Stimulated activated CD4-positive, alpha-beta T cell treated with anti-CD3 and anti-CD28 coated beads, Interleukin-2, amount 100 ng/mL, for 24 hours (primary cell): ENCODE results near the gene IGSF3.

Experiments
- DNase-seq, 2 donors: peaks; one replicate each; pipeline ENCODE4 v3.0.0-alpha.2; 2020

IGSF3 gene

DNA sequence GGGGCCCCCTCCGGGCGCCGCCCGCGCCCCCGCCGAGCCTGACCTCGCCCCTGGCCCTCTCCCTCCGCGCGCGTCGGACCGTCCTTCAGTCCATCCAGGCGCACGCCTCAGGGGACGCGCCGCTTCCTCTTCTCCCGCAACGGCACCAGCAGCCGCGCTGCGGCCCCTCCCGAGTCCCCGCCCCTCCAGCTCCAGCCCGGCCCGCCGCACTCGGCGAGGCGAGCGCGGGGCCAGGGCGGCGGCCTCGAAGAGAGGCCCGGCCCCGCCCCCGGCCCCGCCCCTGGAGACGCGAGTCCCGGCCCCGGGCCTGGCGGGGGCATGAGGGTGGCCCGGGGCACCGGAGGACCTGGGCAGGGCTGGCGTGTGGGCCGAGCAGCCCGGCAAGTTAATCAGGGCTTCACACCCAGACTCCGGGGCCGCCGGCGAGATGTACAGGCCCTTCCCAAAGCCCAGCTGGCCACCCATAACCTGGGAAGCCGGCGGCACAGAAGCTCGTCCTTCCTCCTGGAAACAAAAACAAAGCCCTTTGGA is at the start of gene IGSF3:
IGSF3 (minus strand) TSS at position 159 of the 531 bp plus-strand sequence. CDS start 1,407 bp downstream, outside the sequence.
- DNase-seq = peak; percentile 57 to 75

DNA sequence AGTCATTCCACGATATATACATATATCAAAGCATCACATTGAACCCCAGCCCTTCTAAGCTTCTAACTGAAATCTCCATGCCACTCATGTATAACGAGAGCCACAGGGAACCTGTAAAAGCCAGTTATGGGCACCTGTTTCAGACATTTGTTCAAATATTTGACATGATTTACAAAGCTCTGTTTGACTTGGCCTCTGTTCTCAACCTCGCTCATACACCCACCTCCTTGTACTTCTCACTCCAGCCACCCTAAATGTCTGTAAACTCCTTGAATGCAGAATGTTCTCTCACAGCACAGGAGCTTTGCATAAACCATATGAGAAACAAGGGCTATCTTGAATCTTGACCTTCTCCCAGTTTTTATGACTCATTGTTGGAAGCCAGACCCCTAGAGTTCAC is 49.8 kb upstream of the IGSF3 start:
- DNase-seq = no peak

DNA sequence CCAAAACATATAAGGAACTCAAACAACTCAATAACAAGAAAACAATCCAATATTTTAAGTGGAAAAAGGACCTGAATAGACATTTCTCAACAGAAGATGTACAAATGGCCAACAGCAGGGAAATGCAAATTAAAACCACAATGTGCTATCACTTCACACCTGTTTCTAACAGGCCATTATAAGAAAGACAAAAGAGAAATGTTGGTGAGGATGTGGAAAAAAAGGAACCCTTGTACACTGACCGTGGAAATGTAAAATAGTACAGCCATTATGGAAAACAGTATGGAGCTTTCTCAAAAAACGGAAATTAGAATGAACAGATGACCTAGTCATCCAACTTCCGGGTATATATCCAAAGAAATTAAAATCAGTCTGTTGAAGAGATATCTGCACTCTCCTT is 48.9 kb upstream of the IGSF3 start:
- DNase-seq = no peak

DNA sequence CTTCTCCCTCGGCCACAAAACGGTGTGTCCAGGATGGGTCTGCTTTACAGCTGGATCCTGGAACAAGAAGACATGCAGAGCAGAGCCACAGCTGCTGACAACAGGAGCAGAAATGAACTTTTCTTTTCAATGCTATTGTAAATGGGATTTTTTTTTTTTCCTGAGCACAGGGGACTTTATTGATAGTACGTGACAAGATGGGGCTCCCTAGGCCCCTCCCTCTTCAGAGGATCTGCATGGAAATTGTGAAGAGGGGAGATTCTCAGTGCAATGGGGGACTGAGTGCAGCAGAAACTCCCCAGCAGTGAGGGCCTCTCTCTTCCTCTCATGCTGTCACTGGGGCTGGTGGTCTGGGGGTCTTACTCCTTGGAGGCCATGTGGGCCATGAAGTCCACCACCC is 45.9 kb upstream of the IGSF3 start:
- no peak for DNase-seq

DNA sequence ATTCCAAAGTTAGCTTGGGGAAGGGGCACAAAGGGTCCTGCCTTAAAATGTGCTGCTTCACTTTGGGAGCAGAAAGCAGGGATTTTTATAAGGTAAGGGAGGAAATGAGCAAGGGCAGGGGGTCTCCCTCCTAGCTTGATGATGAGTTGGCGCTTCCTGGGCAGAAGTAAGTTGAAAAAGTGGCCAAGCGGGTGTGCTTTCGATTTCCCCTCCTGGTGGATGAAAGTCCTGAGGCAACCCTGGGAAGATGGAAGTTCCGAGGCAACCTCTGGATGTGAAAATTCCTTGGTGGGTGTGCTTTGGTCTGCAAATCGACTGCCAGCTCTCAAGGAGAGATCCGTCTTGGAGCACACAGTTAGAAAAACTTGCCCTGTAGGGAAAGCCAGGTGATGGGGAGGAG is 45.0 kb upstream of the IGSF3 start:
- no peak for DNase-seq

DNA sequence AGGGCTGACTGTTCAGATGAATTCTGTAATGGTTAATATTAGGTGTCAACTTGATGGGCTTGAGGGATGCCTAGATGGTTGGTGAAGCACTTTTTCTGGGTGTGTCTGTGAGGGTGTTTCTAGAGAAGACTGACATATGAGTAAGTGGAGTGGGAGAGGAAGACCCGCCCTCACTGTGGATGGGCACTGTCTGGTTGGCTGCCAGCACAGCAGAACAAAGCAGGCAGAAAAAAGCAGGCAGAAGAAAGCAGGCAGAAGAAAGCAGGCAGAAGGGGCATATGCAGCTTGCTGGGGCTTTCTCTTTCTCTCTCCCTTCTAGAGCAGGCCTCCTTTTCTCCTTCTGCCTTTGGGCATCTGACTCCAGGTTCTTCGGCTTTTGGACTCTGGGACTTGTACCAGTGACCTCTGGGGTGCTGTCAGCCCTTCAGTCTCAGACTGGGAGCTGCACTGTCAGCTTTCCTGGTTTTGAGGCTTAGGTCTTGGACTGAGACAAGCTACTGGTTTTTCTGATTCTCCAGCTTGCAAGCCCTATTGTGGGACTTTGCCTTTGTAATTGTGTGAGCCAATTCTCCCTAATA is 43.8 kb upstream of the IGSF3 start:
- peak in 1 of 2 donors; percentile 30 for DNase-seq

DNA sequence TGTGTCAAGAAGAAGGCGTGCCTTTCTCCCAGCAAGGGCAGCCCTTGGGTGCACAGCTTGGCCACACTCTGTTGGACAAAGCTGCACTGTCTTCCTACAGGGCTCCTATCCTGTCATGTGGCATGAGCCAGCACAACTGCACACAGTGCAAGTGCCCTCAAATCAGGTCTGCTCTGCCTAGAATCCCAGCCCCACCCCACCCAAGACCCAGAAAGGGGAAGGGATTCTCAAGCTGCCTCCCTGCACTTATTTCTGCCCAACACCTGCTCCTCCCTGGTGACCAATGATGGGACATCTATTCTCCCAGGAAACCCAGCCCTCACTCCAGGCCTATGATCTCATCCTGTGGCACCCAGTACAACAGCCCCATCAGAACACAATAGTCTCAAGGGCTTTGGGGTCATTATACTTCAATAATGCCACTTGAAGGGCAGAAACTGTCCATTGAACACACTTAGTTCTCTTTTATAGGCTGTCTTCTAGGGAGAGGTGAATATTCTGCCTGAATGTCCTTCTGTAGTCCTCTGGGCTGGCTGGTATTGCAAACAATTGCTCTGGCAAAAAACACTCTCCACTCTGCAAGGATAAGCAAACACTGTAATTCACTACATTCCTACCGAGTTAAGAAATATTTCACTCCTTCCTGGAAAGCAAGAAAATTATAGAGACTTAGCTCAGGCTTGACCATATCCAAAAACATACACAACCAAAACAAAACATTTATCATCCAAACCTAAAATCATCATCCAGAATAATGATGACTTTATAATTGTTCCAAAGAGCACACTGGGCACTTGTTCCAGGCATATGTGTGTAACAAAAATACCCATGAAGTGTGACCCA is 43.1 kb upstream of the IGSF3 start:
- DNase-seq = no peak

DNA sequence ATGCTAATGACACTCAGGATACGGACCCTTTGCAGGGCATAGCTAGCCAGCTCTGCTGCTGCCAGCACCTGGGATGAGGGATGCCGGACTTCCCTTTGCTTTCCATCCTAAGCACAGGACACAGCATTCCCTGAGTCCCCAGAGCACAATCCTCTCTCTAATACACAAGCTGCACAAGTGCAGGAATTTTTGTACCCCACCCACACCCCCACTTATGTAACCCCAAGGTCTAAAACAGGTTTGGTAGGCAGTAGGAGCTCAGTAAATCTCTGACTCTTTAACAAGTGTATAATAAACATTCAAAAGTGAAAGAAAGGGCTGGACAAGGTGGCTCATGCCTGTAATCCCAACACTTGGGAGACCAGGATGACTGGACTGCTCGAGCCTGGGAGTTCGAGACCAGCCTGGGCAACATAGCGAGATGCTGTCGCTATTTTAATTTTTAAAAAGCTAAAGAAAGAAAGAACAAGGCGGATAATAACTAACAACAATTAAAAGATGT is 42.2 kb upstream of the IGSF3 start:
- DNase-seq = no peak

DNA sequence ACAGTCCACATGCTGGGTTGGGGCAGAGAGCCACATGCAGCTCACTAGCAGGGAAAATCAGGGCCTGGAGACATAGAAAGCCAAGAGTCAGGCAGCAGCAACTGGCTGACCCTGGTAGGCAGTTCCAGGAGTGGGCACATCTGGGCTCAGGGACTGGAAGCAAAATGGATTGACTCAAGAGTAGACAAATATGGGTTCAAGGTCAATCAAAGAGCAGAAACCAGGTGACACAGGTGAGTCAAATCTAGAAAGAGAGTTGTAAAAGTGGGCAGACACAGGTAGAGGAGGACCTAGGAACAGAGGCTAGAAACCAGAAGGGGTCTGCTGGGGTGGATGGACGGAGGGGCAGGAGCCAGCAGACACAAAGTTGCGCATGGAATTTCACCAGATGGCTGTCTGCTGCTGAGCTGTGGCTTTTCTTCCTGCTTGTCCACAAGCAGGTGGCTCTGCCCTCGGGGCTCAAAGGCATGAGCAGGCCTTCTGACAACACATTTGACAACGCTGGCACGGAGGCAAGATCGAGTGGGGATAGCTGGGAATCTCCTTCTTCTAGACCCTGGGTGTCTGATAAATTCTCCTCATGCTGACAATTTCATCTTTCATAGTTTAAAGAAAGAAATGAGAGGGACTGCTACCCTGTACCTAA is 40.8 kb upstream of the IGSF3 start:
- no peak for DNase-seq

DNA sequence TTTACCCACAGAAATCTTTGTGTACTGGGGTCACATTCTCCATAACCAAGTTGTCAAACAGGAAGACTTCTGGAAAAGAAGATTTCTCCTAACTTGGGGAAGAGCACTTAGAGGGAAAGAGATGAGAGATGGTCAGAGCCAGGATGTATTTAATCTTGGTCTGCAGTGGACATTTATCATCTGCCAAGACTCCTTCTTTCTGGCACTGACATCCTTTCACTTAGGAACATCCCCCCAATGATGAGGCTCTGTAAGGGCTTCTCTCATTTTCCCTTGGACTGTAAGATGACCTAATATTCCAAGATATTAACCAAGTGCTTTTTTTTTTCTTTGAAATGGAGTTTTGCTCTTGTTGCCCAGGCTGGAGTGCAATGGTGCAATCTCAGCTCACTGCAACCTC is 39.3 kb upstream of the IGSF3 start:
- DNase-seq = no peak

DNA sequence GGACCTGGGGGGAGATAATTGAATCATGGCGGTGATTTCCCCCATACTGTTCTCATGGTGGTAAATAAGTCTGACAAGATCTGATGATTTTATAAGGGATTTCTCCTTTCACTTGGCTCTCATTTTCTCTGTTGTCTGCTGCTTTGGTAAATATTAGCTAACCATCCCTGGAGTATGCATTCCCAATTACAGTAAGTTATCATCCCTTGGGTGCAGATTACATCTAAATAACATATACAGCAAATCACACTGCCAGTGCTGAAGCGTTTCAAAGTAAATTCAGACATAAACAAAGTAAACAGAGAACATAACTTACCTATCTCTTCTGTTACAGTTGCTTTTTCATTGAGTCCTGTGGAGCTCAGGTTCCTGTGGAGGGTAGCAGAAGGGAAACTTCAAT is 38.6 kb upstream of the IGSF3 start:
- DNase-seq = no peak

DNA sequence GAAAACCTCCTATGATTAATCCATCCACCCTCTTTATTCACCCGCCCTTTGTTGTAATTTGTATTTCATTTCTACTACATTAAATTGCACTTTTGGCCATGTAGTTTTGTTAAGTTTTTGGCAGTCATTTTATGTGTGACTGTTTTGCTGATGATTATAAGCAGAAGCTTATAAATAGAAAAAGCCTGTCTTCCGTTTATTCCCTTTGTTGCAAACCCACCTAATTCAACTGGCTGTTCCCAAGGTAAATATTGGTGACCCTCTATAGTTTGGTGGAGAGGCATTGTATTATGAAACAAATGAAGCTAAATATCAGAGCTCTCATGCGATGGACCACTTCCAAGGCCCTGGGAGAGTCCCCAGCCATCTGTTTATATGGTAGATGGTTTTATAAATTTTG is 36.7 kb upstream of the IGSF3 start:
- DNase-seq = no peak

DNA sequence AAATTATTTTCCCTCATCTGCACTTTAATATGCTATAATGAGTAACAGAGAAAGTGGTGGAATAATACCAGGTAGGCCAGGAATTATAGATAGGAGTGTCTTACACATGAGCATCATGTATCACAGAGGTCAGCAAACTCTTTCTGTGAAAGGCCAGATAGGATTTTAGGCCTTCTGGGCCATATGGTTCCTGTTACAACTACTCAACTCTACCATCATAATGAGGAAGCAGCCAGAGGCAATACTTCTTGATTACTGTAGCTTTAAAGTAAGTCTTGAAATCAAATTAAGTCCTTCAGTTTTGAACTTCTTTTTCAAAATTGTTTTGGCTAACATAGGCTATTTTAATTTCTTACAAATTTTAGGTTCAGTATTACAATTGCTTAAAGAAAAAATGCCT is 32.1 kb upstream of the IGSF3 start:
- DNase-seq = no peak

DNA sequence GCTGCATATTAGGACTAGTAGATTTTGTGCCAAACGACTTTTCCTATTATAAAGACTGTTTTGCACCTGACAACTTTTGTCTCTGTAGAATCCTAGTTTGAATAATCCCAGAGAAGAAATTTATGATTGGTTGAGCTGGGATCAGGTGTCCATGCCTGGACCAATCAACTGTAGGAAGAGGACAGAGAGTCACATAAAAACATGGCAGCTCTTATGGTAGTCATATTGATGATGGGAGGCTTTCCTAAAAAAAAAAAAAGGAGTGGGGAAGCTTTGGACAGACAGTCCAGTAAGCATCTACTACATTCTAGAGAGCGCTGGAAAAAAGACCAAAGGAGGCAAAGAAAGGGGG is 30.7 kb upstream of the IGSF3 start:
- no peak for DNase-seq

DNA sequence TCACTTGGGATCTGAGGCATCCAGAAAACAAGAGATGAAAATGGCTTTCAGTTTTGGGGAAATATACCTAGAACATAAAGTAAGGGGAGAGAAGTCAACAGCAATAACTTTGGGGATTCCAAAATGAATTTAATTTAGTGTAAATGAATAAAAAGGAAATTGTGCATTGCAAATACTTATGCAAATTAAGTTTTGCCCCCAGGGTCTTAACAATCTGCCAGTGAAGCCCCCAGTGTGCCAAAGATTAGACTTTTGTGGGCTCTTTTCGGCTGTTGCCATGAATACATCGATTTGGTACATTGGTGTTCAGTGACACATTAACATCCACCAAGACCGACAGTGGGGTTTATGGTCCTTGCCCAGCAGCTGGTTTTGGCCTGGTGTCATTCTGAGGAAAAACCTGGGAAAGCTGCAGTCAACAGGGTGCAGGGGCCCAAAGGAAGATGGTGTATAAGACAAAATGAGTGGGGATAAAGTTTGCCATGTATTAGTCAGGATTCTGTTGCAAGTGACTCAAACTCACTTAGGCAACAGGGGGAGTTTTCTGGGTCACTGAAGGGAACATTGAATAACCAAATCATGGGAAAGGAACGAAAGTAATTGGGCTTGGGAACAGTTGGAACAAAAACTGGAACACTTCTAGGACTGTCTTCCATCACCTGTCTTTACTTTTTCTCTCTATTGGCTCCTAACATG is 30.2 kb upstream of the IGSF3 start:
- no peak for DNase-seq

DNA sequence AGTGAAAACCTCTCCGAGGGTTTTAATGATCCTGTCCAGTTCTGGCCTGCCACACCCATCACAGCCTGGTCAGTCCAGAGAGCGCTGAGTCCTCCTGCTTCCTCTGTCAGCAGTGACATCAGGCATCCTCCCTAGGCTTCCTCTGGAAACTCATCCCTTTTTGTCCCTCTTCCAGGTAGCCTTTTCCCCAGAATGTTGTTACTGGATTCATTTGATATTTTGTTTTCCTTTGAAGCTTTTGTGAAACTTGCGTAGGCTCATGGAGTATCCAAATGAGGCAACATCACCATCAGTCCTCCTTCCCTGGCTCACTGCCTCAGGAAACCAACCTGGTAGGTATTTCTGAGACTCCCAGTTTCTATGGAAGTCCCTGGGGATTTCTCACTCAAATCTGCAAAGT is 27.0 kb upstream of the IGSF3 start:
- DNase-seq = no peak

DNA sequence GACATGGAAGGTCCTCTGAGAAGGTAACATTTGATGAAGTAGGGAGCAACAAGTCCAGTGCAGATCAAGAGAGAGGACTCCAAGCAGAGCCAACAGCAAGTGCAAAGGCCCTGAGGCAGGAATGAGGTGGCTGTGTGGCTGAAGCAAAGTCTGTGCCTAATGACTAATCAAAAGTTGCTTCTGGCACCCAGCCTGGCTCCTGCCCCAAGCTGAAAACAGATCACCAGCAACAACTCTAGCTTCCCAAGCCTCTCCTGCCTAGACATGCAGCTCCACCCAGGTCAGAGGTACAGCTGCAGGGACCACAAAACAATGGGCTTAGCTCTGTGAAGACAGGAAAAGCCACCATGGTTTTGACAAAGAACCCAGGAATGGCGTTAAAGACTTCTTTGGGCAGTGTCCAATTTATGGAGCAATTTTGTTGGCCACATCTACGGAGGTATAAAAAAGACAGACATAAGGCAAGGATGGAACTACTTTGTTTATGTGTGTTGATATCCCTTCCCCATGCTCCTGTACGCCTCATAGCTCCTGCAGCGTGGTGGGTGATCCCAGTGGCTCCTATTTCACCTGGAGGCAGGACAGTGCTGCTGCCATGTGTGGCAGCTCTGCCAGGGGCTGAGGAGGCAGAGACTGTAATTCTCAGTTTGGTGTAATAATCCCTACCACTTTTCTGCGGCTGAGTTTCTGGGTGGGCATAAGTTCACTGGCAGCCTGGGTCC is 26.4 kb upstream of the IGSF3 start:
- no peak for DNase-seq

DNA sequence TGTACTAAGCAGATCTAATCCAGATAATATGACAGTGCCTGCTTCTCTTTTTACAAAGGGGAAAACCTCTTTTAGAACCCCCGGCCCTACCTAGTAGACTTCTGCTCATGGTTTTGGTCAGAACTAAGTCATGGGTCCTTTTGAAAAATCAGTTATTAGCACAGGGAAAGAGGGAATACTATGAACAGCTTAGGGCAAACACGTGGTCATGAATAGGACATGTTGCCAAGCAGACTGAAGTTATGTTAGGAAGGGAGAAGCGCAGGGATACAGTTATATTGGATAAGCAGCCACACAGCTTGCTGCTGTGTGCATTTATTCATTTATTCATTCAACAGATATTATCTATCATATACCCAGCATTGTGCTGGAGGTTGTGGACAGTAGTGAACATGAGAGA is 25.3 kb upstream of the IGSF3 start:
- DNase-seq = no peak

DNA sequence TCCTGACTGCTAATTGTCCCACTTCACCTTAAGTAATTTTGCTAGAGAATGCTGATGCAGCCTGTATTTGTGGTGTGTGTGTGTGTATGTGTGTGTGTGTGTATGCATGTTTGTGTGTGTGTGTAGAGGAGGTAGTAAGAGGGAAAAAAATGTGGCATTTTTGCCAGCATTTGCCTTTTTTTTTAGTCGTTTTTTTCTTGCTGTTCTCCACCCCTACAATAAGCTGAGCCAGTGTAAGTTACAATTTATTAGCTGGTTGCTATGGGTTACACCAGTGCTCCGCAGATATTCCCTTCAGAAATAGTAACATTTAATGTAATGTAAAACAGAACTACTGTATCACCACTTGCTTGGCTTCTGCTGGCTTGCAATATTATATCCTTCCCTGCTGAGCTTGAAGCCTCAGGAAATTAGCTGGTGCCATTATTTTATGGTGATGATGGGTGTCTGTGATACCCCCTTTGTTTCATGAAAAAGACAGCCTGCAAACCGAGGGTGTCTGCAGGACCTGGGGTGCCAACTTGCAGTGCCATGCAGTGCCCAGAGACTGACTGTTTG is 23.4 kb upstream of the IGSF3 start:
- DNase-seq = no peak

DNA sequence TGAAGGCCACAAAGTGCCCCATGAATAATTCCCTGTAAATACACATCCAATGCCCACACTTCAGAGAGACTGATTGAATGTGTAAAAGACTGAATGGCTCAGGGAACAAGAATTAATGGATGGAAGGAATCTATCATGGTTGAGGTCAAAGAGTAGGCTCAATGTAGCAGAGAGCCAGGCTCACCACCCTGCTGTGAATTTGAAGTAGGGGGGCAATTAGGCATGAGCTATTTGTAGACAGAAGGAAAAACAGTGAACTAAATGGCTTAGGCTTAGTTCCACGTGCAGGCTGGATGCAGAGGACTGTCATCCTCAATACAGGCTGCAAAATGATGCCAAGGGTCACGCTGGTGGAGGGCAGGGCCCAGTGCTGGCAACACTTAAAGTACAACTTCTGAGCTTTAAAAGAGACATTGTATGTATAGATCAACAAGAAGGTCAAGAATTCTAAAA is 22.9 kb upstream of the IGSF3 start:
- no peak for DNase-seq

DNA sequence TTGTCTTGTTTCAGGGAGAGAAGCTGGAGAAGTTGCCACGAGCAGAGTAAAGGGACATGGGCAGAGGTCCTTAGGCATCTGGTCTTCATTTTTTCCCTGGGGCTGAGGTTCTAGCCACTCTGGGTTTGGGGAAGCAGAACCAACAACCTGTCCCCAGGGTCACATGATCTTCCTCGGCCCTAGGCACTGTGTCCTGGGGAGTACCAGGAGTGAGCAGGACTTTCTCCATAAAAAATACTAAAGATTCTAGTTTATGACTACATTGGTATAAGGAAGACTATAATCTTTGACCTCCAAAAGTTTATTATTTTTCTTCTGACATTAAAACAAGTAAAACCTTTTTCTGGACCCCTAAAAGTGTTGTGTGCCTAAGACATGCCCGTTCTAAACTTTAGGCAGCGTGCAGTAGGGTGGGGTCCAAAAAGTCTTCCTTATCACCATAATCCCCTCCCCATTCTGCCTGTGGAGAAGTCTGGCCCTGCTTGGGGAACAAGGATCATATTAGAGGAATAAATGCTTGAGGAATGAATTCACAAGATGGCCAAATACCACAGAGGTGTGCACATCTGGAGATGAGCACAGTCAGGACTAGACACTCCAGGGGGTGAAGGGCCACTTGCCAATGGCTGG is 19.3 kb upstream of the IGSF3 start:
- no peak for DNase-seq

DNA sequence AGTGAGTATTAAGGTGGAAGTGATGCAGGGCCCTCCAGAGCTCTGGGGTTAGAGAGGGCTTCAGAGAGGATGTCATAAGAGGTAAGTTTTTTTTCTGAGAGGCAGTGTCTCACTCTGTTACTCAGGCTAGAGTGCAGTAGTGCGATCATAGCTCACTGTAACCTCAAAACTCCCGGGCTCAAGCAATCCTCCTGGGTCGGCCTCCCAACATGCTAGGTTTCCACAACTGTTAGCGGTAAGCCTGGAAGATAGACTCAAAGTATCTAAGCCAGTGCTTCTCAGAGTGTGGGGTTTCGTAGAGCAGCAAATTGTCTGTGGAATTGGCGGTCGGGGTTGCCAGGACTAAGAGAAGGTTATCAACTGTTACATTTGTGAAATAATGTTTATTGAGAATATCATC is 18.6 kb upstream of the IGSF3 start:
- DNase-seq = no peak
